SKM-1 treated with dmso at 0.1 percent for 144 hours (cell line): ENCODE data around the gene AKR1D1.
"Not testable (repeated sequence)": the region's sequence is repeated elsewhere in the genome, so short reads cannot be mapped to it uniquely, and the experiment has no call there.

Source experiments
- DNase-seq: peaks from one replicate; lab custom pipeline; 2025; ENCODE audit not compliant: unreplicated experiment; lab: John Stamatoyannopoulos, UW

Gene AKR1D1

DNA sequence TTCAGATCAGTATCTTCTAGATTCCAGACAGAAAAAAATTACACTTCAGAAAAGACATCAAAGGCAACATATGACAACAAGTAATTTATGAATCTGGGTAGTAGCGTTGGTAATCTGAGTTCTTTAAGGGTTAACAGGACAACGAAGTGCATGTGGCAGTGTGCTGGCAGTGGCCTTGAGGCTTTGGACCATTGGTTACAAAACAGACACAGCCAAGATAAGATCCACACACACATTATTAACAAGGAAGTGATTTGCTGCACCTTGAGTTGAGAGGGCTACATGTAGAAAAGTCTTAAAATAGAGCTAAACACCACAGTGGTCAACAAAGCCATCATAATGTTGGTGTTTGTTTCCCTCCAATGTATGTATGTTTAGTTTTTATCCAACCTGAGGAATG, 40.6 kb downstream of the AKR1D1 start:
- no peak for DNase-seq

DNA sequence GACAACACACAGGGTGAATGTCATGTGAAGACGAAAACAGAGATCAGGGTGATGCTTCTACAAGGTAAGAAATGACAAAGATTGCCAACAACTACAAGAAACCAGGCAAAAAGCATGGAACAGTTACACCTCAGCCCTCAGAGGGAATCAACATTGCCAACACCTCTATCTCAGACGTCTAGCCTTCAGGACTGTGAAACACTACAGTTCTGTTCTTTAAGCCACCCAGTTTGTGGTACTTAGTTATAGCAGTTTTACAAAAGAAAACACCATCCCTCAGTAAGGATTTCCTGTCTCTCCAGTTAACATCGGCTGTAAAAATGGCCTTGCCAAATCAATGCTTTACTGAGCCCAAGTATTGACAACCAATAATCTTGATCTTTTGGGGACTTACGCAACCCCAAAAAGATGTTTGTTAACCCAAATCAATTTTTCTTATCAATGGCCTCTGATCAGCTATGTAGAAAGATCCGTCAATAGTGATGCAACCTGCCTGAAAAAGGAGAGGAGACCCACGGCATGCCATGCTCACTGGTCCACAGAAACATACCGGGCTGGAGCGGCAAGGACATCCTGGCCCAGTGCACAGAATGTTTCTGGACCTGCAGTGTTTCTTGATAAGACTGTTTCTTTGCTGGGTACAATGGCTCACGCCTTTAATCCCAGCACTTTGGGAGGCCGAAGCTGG, 44.0 kb downstream of the AKR1D1 start:
- no peak for DNase-seq

DNA sequence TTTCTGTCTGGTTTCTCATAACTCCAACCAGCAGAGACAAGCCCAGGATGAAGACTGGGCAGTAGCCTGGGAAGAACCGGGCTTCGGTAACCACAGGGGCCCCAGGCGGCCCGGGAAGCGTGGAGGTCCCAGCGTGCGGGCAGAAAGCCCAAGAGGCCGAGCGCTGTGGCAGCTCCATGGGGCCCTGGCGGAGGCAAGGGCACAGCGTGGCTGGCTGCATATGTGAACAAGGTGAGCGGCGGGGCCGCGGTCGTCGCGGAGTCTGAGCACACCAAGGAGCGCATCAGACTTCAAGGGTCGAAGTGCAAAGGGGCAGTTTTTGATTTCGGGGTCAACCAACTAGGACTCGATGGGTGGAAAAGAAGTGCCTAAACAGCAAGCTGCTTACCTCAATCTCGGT, 45.9 kb downstream of the AKR1D1 start:
- DNase-seq, result no peak

DNA sequence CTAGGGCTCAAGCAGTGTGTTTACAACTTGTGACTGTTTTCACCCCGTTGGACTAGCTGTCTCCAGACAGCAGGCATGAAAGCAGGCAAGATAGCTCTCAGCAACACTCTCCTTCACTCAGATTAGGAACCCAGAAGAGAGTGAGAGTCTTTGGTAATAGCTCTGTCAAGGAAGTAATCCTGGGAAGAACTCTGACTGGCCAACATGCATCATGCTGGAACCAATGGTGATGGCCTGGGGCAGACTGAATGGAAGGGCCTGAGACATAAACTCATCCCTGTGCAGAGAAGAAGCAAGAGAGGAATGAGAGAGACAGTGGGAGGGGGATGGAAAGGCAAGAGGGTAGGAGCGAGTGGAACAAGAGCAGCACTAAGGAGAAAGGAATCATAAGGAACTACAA, 48.9 kb downstream of the AKR1D1 start:
- DNase-seq, result no peak

DNA sequence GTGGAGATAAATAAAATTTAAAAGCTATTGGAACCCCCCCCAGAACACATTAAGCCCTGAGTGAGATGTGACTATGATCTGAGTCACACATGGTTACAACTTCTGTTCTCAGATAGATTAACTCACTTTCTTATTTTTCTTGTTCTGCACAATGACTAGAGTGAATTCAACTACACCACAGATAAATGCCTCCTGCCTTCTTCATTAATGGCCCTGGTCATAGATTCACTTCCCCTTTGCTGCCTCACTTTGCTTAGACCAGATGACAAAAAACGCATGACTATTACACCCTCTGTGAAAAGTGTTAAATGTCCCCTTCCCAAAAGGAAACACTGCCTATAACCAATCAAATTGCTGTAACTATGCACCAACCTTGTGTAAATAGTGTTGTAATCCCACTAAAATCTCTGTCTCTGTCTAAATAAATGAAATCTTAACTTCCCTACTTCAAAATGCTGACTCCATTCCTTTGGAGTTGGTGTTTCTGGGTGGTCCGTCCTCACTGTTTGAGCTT, 49.4 kb downstream of the AKR1D1 start:
- peak; percentile 24 for DNase-seq

DNA sequence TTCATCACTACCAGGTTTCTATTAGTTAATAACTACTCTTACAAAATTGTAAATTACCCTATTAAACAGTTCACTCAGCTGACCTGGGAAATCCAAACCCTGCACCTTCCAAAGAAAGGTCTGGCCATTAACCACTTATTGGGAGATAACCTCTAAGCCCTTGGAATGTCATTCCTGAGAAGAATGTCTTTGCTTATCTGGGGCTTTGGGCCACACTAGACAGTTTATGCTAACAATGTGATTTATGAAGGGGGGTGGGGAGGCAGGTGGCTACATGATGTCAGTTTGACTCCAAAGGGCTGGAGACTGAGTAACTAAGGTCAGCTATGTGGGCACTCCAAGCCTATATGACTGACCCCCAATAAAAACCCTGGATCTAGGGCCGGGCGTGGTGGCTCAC, 50.7 kb downstream of the AKR1D1 start:
- DNase-seq, result no peak

DNA sequence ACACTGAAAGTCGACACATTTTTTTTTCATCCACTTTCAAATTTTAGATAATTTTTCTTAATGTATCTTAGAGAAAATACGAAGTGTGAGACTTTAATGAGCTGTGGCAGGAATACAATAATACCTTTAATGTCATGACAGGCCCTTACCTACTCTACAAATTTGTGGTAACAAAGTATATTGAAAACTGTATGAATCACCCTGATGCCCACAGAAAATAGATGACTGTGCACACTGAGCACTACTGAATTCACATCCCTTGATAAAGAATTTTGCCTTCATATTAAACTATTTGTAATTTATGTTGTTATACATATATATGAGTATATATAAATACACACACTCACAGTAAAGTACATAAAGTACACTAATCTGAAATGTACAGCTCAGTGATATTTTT, 51.7 kb downstream of the AKR1D1 start:
- DNase-seq, result no peak

DNA sequence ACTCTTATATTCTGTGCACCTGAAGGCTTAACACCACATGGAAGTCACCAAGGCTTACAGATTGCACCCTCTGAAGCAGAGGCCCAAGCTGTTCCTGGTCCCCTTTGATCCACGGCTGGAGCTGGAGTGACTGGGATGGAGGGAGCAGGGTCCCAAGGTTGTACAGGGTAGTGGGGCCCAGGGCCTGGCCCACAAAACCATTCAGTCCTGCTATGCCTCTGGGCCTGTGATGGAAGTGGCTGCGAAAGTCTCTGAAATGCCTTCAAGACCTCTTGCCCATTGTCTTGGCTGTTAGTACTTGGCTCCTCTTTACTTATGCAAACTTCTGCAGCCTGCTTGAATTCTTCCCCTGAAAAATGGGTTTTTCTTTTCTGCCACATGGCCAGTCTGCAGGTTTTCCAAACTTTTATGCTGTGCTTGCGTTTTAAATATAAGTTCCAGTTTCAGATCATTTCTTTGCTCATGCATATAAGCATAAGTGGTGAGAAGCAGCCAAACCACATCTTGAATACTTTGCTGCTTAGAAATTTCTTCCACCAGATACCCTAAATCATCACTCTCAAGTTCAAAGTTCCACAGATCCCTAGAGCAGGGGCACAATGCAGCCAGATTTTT, 53.4 kb downstream of the AKR1D1 start:
- DNase-seq, result no peak

DNA sequence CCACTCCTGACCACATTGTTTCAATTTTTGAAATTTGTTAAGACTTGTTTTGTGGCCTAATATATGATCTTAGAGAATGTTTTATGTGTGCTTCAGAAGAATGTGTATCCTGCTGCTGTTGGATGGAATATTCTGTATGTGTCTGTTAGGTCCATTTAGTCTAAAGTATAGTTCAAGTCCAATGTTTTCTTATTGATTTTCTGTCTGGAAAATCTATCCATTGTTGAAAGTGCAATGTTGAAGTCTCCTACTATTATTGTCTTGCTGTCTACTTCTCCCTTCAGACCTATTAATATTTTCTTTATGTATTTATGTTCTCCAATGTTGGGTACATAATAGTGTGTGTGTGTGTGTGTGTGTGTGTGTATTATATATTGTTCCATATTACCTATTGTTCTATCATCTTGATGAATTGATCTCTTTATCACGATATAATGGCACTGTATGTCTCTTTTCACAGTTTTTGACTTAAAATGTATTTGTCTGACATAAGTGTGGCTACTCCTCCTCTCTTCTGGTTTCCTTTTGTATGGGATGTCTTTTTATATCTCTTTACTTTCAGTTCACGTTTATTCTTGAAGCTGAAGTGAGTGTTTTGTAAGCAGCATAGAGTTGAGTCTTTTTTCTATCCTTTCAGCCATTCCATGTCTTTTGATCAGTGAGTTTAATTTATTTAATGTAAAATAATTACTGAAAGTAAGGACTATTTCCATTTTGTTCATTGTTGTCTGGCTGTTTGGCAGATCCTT, 61.3 kb downstream of the AKR1D1 start:
- no peak for DNase-seq

DNA sequence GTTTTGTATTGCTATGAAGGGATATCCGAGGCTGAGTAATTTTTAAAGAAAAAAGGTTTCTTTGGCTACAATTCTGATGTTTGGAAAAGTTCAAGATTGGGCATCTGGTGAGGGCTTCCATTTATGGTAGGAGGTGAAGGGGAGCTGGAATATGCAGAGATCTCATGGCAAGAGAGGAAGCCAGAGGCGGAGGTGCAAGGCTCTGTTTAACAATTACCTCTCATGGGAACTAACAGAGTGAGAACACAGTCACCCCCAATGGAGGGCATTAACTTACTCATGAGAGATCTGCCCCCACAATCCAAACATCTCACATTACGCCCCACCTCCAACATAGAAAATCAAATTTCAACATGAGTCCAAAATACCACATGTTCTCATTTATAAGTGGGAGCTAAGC, 62.0 kb downstream of the AKR1D1 start:
- no peak for DNase-seq

DNA sequence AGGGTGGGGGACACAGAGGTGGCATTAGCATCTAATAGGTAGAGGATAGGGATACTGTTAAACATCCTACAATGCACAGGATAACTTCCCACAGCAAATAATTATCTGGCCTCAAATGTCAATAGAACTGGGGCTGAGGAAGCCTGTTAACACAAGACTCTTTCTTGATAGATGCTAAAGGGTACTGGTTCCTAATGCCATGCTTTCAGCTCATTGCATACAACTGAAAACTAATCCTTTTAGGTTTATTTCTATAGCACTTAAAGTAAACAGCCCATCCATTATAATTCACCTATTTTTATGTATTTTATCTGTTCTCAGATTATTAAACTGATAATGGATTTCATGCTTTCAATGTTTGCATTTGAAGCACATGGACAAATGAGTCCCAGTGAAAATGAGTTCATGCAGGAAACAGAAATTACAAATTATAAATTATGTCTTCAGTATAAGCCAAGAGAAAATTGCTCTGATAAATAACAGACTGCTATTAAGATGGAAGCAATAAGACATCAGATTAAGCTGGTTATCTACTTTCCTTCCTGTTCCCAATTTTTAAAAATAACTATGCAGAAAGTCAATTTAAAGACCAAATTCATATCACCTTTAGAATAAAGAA, 66.4 kb downstream of the AKR1D1 start:
- no peak for DNase-seq

DNA sequence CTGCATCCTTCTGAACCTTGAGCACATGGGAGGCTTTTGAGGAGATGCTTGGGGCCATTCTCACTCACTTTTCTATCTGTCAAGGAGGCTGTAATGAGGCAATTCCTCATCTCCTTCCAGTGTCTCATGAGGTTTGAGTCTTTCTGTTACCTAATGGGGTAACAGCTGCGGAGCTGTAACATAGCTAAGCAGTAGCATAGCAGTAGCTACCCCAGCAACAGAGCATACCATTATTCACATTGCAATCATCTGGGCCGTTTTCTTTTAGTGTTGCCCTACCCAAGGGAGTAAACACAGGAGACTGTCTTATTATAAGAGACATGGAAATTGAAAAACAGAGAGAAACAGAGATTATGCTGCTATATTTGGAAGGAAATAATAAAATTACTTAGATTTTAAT, 68.7 kb downstream of the AKR1D1 start:
- DNase-seq, result no peak

DNA sequence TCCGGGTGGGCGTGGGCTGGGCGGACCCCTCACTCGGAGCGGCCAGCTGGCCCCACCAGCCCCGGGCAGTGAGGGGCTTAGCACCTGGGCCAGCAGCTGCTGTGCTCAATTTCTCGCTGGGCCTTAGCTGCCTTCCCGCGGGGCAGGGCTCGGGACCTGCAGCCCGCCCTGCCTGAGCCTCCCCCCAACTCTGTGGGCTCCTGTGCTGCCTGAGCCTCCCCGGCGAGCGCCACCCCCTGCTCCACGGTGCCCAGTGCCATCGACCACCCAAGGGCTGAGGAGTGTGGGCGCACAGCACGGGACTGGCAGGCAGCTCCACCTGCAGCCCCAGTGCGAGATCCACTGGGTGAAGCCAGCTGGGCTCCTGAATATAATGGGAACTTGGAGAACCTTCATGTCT, 70.0 kb downstream of the AKR1D1 start:
- not testable (repeated sequence) for DNase-seq

DNA sequence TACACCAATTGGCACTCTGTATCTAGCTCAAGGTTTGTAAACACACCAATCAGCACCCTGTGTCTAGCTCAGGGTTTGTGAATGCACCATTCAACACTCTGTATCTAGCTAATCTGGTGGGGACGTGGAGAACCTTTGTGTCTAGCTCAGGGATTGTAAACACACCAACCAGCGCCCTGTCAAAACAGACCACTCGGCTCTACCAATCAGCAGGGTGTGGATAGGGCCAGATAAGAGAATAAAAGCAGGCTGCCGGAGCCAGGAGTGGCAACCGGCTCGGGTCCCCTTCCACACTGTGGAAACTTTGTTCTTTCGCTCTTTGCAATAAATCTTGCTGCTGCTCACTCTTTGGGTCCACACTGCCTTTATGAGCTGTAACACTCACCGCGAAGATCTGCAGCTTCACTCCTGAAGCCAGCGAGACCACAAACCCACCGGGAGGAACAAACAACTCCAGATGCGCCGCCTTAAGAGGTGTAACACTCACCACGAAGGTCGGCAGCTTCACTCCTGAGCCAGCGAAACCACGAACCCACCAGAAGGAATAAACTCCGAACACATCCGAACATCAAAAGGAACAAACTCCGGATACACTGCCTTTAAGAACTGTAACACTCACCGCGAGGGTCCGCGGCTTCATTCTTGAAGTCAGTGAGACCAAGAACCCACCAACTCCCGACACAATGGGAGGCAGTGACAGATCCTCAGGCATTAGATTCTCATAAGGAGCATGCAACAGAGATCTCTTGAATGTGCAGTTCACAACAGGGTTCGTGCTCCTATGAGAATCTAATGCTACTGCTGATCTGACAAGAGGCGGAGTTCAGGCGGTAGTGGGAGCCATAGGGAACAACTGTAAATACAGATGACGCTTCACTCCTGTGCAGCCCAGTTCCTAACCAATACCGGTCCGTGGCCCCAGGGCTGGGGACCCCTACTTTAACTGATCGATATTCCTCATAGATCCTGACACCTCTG, 70.8 kb downstream of the AKR1D1 start:
- DNase-seq, result not testable (repeated sequence)

DNA sequence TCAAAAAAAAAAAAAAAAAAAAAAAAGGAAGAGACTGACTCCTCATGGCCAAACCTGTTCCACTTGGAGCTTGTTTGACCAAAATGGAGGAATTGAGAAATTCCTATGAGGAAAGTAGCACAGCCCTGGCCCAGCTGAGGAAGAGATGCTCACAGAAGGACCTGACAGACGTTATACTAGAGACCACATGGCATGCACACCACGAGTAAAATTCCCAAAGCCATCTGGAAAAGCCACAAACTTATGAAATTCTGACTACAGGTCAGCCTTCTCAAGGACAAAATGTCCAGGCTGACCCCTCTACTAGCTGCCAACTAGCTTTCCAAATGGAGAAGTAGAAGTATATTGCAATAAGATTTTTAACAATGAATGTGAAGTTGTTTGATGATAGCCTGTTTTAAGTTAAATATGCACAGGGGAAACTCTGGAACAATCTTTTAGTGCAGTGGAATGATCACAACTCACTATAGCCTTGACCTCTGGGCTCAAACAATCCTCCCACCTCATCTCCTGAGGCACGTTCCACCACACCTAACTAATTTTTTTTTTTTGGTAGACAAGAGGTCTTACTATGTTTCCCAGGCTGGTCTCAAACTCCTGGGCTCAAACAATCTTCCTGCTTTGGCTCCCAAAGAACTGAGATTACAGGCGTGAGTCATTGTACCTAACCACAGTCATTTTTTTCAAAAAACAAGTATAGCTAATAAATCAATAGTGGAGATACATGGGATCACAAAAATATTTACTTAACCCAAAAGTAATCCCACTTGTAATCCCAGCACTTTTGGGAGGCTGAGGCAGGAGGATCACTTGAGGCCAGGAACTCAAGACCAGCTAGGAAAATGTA, 75.7 kb downstream of the AKR1D1 start:
- DNase-seq, result no peak

DNA sequence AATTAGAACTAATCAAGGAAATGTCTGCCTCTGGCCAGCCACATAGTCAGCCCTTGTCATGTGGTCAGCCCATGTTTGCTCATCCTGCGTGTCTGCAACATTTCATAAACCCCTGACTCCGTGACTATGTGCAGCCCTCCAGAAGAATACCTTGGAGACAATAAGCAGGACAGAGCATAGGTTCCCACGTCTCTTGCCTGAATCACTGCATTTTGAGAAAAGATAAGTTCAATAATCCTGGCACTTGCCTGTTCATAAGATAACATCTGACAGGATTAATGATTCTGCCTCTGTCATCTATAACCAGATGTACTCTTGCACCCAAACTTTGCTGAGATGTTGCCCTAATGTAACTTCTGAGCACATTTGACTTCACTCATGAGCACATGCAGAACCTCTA, 78.4 kb downstream of the AKR1D1 start:
- DNase-seq, result no peak

DNA sequence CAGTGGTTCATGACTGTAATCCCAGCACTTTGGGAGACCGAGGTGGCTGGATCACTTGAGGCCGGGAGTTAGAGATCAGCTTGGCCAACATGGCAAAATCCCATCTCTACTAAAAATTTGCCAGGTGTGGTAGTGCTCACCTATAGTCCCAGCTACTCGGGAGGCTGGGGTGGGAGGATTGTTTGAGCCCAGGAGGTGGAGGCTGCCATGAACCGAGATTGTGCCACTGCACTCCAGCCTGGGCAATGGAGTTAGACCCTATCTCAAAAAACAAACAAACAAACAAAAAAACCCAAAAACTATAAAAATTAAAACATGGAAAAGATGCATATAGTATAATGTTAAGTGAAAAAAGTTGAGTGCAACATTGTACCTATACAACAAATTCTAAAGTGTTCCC, 81.4 kb downstream of the AKR1D1 start:
- DNase-seq, result no peak

DNA sequence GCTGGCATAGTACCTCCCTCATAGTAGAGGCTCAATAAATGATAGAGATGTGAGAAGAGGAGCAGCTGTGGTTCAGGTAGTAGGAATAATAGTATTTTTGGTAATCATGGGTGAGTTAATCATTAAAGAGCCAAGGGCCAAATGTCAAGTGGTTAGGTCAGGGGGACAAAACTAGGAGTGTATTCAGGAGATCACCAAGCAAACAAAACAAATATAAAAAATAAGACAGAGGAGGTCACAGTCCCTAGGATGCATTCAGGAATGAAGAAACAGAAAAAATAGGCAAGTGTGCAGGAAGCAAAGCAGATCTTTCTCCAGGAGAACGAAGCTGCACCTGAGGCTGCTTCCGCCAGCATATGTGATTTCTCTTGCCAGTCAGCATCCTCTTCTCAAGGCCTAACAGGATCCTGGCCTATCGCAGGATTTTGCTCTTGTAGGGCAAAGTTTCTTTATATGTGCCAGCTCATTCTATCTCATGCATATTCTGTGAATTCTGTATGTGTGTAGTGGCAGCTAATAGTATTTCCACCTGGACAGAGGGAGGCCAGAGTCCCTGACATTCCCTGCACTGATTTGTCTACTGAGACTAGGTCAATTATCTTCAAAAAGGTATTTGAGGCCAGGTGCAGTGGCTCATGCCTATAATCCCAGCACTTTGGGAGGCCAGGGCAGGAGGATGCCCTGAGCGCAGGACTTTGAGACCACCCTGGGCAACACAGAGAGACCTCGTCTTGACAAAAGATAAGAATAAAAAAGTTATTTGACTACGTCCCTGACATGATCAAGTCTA, 82.7 kb downstream of the AKR1D1 start:
- DNase-seq, result no peak

DNA sequence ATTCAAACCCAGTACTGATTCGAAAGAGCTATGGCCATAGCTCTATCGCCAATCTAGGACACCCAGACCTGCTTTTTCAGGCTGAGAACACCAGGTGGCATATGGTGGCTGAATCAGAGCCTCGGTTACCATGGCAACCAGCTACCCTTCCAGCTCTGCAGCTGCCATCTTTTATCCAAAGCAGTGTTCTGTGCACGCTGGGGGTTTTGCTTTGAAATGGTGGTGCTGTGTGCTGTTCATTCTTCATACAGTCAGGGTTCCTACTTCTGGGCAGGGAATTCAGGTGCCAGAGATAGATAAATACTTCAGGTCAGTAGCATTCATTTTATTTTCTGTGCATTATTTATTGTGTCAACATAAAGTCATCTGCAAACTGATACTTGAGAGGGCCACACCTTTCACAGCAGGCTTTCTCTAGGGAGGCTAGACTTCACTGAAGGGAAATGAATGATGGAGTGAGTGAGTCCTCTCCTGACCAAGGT, 85.4 kb downstream of the AKR1D1 start:
- DNase-seq, result peak; percentile 89
